Measurements from ENCODE around the gene TRIM39. TPM values are rescaled to one million over a fixed set of nuclear protein-coding genes. Genes with fewer than 3 reads are reported as not detected.
A peak's percentile ranks its signal among the peaks of the same experiment; 100 is the strongest.

The TRIM39 gene
- polyA plus RNA-seq, 3 donors, result 3.5 to 16.3 (median 3.6) TPM

DNA sequence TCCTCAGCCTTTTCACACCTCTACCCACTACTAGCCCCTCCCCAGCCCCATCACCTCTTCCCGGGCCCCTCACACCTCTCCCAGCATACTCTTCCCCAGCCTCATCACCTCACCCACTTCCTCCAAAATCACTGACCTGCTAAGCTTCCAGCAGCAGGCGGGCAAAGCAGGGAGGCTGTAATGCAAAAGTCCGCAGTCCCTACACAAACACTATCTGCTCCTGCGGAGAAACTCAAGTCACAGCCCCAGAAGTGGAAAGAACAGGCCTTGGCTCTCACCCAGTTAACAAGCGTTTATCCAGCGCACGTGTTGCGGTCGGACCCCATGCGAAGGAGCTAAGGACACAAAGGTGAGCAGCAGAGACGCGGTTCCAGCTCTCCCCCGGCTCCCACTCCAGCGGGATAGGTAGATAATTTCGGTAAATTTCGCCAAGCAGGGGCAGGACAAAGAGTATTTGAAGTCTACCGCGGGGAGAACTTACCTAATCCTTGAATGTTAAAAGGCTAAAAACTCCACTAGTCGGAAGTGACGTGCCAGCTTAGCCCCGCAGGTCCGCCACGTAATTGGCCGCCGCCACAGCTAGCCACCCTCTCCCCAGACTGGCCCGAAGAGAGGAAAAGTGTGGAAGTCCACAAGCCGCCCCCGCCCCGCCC lies 728 bp upstream of the TRIM39 start:
- peak overlapping the region; percentile 78 to 89 (median 82) for H3K4me3 ChIP-seq (replicated peaks in 1 of 3; ENCODE audit: low read depth in 2 of 3, low read length in 3 of 3)
- peaks cover 35% of the 10 kb centered on the region for H4K20me1 ChIP-seq (ENCODE audit: insufficient read depth, low read length)
- DNase-seq, result peak; percentile 75 to 90 (median 79)
- H3K36me3 ChIP-seq (replicated peaks in 1 of 2; ENCODE audit: control insufficient read depth in 1 of 2, insufficient read depth in 2 of 2, low read length in 2 of 2), result peaks cover 16 to 20% of the 10 kb centered on the region in 2 donors
- peaks cover 51% of the 10 kb centered on the region for H3K79me2 ChIP-seq (ENCODE audit: insufficient read depth, low read length)
- no peaks in the 10 kb centered on the region for H3K9me3 ChIP-seq (replicated peaks in 1 of 2; ENCODE audit: control insufficient read depth in 1 of 2, insufficient read depth in 1 of 2, low read length in 2 of 2)
- TF ChIP-seq, protein P1, sequence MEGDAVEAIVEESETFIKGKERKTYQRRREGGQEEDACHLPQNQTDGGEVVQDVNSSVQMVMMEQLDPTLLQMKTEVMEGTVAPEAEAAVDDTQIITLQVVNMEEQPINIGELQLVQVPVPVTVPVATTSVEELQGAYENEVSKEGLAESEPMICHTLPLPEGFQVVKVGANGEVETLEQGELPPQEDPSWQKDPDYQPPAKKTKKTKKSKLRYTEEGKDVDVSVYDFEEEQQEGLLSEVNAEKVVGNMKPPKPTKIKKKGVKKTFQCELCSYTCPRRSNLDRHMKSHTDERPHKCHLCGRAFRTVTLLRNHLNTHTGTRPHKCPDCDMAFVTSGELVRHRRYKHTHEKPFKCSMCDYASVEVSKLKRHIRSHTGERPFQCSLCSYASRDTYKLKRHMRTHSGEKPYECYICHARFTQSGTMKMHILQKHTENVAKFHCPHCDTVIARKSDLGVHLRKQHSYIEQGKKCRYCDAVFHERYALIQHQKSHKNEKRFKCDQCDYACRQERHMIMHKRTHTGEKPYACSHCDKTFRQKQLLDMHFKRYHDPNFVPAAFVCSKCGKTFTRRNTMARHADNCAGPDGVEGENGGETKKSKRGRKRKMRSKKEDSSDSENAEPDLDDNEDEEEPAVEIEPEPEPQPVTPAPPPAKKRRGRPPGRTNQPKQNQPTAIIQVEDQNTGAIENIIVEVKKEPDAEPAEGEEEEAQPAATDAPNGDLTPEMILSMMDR (IDR thresholded peaks at IDR 0.05), result no peak
- Mint-ChIP-seq H3K27ac (peak overlapping the region; percentile 96 to 99 (median 99)), H3K4me3 (peak overlapping the region; percentile 92 to 96), H3K4me1 (peaks cover 50% of the 10 kb centered on the region), H3K9me3 (no peaks in the 10 kb centered on the region), H3K27me3 (ENCODE audit: low read depth in 3 of 3) (no peaks in the 10 kb centered on the region), H3K36me3 (peaks cover 24 to 29% of the 10 kb centered on the region in 2 donors)
- H3K4me2 ChIP-seq (replicated peaks; ENCODE audit: extremely low read depth, low read length, poor library complexity, severe bottlenecking), result peak overlapping the region; percentile 77
- peaks cover 22 to 29% of the 10 kb centered on the region in 2 donors for H3K4me1 ChIP-seq (ENCODE audit: control insufficient read depth in 1 of 2, insufficient read depth in 2 of 2, low read length in 2 of 2)
- peak overlapping the region; percentile 86 to 94 for H3K27ac ChIP-seq (ENCODE audit: low read depth in 1 of 2, low read length in 2 of 2)
- H3K27me3 ChIP-seq (ENCODE audit: control insufficient read depth in 2 of 2, insufficient read depth in 2 of 2, low read length in 2 of 2), result no peaks in the 10 kb centered on the region
- peak overlapping the region; percentile 88 for H2AFZ ChIP-seq (ENCODE audit: insufficient read depth, low read depth, low read length, poor library complexity, severe bottlenecking)
- H3K9ac ChIP-seq (ENCODE audit: insufficient read depth, low read length, poor library complexity, severe bottlenecking), result peak overlapping the region; percentile 93
- WGBS (ENCODE audit: insufficient coverage), result under 1% methylated on average over 24 of the region's 29 CpGs
- intact Hi-C loops (cut with micrococcal nuclease), result loop anchor here (5.0 to 10.0 kb wide), 3 partner anchors 69 to 261 kb away; partner anchors contain the start of genes TRIM26 (in 2 of the 2), POLR1H (in 1 of the 2) and PPP1R11 (in 1 of the 2)

DNA sequence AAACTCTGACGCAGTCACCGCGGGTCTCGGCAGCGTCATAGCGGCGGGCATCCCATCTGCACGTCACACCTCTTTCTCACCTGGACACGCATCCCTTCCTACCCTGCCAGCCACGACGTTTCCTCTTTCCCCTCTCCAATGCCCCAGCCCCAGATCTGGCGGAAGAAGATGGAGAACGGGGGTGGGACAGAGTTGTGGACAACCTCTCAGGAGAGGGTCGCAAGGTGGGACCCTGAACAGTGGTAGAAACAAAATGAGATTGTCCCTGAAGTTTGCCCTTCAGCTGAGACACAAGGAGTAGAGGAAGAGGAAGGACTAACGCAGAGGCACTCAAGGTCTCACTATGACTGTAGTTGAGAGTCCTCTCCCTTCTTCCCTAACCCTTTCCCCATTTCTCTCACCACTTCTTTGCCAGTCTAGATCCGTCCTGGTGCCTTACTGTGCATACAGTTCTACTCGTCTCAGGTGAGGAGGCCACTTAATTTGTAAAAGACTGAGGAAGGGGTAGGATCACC lies 562 bp downstream of the TRIM39 start:
- peak overlapping the region; percentile 93 for H3K9ac ChIP-seq (ENCODE audit: insufficient read depth, low read length, poor library complexity, severe bottlenecking)
- peaks cover 38% of the 10 kb centered on the region for H3K79me2 ChIP-seq (ENCODE audit: insufficient read depth, low read length)
- H3K4me3 ChIP-seq (replicated peaks in 1 of 3; ENCODE audit: low read depth in 2 of 3, low read length in 3 of 3), result peak overlapping the region; percentile 78 to 89 (median 82)
- peaks cover 22 to 29% of the 10 kb centered on the region in 2 donors for H3K4me1 ChIP-seq (ENCODE audit: control insufficient read depth in 1 of 2, insufficient read depth in 2 of 2, low read length in 2 of 2)
- peaks cover 19 to 32% of the 10 kb centered on the region in 2 donors for H3K36me3 ChIP-seq (replicated peaks in 1 of 2; ENCODE audit: control insufficient read depth in 1 of 2, insufficient read depth in 2 of 2, low read length in 2 of 2)
- no peaks in the 10 kb centered on the region for H3K27me3 ChIP-seq (ENCODE audit: control insufficient read depth in 2 of 2, insufficient read depth in 2 of 2, low read length in 2 of 2)
- H3K4me3 Mint-ChIP-seq, result peak overlapping the region; percentile 94 to 98
- H3K27me3 Mint-ChIP-seq (ENCODE audit: low read depth in 3 of 3), result no peaks in the 10 kb centered on the region
- peaks cover 32 to 41% of the 10 kb centered on the region in 2 donors for H3K36me3 Mint-ChIP-seq
- H4K20me1 ChIP-seq (ENCODE audit: insufficient read depth, low read length), result peaks cover 24% of the 10 kb centered on the region
- H3K9me3 Mint-ChIP-seq, result no peaks in the 10 kb centered on the region
- DNase-seq, result peak in 2 of 3 donors; percentile 24 to 90
- TF ChIP-seq, protein P1 (IDR thresholded peaks at IDR 0.05), result no peak
- 0% methylated on average over 9 of the region's 17 CpGs for WGBS (ENCODE audit: insufficient coverage)
- H3K27ac ChIP-seq (ENCODE audit: low read depth in 1 of 2, low read length in 2 of 2), result peak overlapping the region; percentile 70 to 94
- intact Hi-C loops (cut with micrococcal nuclease), result loop anchor here (5.0 to 10.0 kb wide), 3 partner anchors 70 to 262 kb away; partner anchors contain the start of genes TRIM26 (in 2 of the 2), POLR1H (in 1 of the 2) and PPP1R11 (in 1 of the 2)
- H3K4me1 Mint-ChIP-seq, result peaks cover 44% of the 10 kb centered on the region
- H2AFZ ChIP-seq (ENCODE audit: insufficient read depth, low read depth, low read length, poor library complexity, severe bottlenecking), result peak overlapping the region; percentile 88
- no peaks in the 10 kb centered on the region for H3K9me3 ChIP-seq (replicated peaks in 1 of 2; ENCODE audit: control insufficient read depth in 1 of 2, insufficient read depth in 1 of 2, low read length in 2 of 2)
- peak overlapping the region; percentile 77 for H3K4me2 ChIP-seq (replicated peaks; ENCODE audit: extremely low read depth, low read length, poor library complexity, severe bottlenecking)
- H3K27ac Mint-ChIP-seq, result peak overlapping the region; percentile 95 to 98 (median 97)
